A549 (cell line): ENCODE data around the gene MCTP2.

Experiments used
- EP300 ChIP-seq, 2 experiments: fragments of >200 bp; sonication (Bioruptor Twin); formaldehyde crosslinking; IDR thresholded peaks; 2 replicates in 1 of 2; 3 replicates in 1 of 2; pipeline ENCODE4 v1.6.1; 2016 to 2017
- JUN ChIP-seq, 2 experiments: fragments of >200 bp; sonication (Bioruptor Twin); formaldehyde crosslinking; IDR thresholded peaks; 2 replicates in 1 of 2; 3 replicates in 1 of 2; pipeline ENCODE4 v1.6.1; 2016 to 2017
- POLR2A ChIP-seq: IDR thresholded peaks from 2 replicates; pipeline ENCODE4 v1.6.1; 2012; ENCODE audit warnings: mild to moderate bottlenecking, low read length

DNA sequence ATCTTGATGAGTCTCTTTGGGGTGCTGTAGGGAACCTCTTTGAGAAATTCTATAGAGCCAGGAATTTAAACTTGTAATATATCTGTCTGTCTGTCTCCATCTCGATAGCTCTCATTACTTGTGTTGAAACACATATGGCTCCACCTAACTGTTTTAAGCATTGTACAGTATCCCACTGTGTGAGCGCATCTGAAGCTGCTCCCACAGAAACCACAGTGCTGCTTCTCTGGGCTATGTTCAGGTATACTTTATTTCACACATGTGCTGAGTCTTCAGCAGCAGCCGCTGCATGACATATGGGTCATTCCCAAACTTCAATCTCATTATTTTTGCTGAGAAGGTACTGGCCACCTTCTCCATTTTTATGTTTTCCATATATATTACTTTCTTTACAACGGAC, 63.9 kb downstream of the MCTP2 start:
- TF ChIP-seq POLR2A (no peak), JUN (IDR thresholded peaks at IDR 0.05) (no peak), EP300 (IDR thresholded peaks at IDR 0.05) (no peak)
